CD4-positive, alpha-beta T cell treated with Interleukin-4 for 1 hour (primary cell): ENCODE measurements around the gene TGIF1.
"Not testable (repeated sequence)": the region's sequence is repeated elsewhere in the genome, so short reads cannot be mapped to it uniquely, and the experiment has no call there.

Source experiments
- DNase-seq, 2 donors: peaks; one replicate each; pipeline ENCODE4 v3.0.0-alpha.2; 2020 to 2022

TGIF1 gene

GRCh38 chr18:3457261-3457724 lies 7.3 kb downstream of the TGIF1 start:
- DNase-seq, result no peak

- DNase-seq, result peak; percentile 28 to 65
Observed at GRCh38 chr18:3458378-3458777, 8.4 kb downstream of the TGIF1 start.

DNA sequence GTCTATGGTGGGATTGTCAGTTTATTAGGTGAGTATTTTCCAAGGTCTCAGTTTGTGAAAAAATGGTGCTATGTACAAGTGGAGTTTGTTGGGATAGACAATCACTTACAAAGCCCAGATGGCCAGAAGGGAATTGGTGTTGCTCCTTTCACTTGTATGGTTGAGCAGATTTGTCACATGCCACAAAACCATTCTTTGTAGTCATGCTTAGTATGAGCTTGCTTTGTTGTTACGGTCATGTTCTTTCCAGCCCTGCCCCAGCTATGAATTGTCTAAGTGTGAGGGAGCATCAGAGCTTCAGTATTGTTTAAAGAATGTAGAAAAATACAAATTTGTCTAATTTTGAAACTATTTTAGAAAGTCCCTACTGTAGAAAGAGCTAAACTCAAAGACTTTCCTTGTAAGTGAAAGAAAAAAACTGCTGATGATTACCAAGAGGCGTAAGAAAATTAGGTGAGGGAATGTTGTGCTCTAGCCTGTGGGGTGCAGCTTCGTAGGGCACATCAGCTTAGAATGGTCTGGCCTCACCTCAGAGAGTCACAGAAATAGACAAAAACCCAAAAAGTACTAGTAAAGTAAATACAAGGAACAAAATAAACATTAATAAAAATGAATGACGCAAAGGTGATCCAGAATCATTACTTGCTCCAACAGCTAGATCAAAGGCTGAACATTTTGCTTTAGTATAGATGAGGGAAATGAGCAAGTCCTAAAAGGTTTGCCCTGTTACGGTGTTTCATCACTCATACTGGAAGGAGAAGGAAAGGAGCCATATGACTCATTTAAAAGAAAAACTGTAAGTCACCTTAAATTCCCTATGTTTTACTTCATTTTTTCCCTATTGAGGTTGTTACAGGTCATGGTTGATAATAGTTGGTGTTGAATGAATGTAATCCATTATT lies 9.2 kb downstream of the TGIF1 start:
- peak in 1 of 2 donors; percentile 38 for DNase-seq

DNA sequence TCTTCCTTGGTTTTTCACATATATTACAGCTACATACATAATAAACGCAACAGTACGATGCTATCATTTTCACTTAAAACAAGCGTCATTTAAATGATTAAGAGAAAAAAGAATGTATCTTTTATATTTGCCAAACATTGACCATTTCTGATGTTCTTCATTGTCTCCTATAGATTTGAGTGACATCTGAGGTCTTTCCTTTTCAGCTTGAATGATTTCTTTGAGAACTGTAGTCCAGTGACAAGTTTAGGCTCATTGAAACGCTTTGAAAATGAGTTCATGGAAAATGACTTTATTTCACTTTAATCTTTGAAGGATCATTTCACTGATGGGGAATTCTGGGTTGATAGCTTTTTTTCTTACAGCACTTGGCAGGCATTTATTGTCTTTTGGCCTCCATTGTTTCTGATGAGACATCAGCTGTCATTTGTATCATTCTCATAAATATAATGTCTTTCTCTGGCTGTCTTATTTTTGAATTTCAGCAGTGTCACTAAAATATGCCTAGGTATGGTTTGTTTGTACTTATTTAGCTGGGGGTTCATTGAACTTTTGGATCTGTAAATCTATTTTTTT lies 10.9 kb downstream of the TGIF1 start:
- DNase-seq, result no peak

DNA sequence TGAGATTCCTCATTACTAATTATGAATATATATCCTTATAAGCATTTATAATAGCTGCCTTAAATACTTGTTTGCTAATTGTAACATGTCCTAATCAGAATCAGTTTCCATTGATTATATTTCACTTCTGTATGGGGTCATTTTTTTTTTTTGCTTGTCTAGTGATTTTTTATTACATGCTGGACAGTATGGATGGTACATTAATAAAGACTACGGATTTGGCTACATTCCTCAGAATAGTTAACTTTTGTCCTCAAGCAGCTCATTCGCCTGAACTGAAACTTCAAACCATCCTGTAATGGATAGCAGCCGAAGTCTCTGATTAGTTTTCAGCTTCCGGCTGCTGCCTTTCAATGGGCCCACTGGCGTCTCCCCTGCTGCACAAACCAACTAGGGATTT lies 11.7 kb downstream of the TGIF1 start:
- no peak for DNase-seq

- DNase-seq, result no peak
Observed at GRCh38 chr18:3463051-3463450, 13.1 kb downstream of the TGIF1 start.

DNA sequence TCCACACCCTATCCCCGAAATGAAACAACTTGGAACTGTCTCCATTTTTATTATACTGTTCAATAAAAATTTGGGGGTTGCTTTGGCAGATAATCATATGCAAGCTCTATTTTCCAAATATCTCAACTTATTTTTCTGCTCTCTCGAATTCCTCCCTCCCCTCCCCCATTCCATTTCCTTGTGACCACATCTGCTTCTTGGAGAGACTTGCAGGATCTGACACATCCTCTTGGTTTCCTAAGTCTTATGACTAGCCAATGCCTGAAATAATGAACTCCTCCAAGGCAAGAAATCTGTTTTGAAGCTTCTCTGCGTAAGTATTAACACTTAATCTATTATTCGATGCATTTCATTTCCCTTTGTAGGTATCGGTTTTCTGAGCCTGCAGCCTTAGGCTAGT lies 16.1 kb downstream of the TGIF1 start:
- DNase-seq, result no peak

GRCh38 chr18:3466872-3467271 lies 16.9 kb downstream of the TGIF1 start:
- DNase-seq, result peak in 1 of 2 donors; percentile 23

DNA sequence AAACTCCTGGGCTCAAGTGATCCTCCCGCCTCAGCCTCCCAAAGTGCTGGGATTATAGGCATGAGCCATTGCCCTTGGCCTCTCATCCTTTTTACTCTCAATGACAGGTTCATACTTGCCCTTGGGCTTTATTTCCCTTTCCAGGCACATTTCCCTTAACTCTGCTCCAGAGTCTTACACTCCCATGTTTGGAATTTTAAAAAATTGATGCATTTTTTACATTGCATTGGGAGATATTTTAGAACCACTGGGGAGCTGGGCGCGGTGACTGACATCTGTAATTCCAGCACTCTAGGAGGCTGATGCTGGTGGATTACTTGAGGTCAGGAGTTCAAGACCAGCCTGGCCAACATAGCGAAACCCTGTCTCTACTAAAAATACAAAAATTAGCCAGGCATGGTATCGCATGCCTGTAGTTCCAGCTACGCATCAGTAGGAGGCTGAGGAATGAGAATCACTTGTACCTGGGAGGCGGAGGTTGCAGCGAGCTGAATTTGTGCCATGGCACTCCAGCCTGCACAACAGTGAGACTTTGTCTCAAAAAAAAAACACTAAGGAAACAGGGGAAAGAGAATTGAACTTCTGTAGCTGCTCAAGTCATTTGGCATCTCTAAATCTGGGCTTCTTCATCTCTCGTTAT lies 18.2 kb downstream of the TGIF1 start:
- no peak for DNase-seq

DNA sequence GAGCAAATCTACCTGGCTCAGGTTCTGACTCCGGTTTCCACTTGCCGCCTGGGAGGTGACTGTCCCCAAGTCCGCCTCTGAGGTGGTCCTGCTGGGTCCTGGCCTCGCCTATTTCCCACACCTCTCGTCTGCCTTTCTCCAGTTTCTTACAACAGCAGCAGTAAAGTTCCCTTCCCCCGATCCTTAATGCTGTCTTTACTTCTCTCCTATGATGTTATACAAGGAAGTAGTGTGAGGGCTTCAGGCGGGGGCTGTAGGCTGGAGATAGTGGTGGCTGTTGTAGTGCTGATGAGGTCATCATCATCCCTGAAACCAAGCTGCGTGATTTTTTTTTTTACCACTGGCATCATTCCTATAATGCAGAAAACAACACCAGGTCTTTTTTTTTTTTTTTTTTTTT lies 18.9 kb downstream of the TGIF1 start:
- DNase-seq, result no peak

DNA sequence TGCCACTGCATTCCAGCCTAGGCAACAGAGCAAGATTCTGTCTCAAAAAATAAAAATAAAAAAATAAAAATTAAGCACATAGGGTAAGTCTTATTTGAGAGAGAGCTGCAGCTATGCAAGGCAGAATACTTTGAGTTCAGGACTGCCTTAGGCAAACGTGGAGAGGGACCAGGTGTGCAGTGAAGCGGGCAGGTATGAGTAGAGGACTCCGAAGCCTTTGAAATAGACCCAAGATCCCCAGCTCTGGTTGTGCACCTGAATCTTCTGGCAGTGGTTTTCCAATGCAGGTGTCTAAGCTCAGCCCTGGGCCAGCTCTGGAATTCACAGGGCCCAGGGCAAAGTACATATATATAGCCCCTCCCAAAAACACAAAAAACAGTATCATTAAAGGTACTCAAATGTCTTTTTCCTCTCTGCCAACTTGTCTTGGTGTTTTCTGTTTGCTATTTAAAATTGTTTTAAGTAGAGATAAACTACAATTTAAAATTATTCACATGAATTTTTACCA lies 21.2 kb downstream of the TGIF1 start:
- no peak for DNase-seq

DNA sequence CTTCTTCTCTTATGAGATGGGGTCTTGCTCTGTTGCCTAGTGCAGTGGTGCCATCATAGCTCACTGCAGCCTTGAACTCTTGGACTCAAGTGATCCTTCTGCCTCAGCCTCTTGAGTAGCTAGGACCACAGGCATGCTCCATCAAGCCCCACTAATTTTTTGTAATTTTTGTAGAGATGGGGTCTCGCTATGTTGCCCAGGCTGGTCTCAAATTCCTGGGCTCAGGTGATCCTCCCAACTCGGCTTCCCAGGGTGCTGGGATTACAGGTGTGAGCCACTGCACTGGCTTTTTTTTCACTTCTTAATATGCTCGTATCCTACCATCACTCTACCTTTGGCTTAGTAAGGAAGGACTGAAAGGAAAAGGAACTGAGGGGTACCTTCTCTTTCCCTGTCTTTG lies 22.1 kb downstream of the TGIF1 start:
- DNase-seq, result not testable (repeated sequence)

GRCh38 chr18:3472681-3473544 lies 22.9 kb downstream of the TGIF1 start:
- no peak for DNase-seq

DNA sequence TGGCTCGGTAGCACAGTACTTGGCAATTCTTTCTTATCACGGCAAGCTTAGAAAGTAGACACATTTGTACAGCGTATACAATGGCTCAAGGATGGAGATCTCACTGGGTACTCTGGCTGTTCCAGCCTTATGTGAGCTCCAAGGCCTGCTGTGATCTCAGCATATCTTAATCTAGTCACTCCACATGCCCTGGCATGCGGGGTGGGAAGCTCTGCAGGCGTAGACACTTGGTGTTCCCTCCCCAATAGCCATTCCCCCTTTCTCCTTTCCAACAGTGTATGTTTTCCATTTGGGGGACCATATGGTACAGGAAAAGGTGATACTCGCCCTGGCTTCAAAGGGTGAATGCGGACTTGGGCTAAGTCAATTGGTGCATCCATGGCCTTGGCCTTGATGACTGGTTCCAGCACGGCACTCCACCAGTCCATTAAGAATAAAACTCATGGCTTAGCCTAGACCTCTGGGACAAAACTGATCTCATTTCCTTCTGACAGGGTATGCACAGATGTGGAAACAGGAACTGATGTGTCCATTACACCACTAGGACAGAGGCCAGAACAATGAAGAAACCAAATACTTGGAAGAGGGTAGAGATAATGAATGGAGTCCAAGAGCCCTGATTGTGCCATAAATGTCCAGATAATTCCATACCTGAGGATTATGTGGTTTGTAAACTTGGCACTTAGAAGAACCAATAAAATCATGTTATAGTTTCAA lies 28.4 kb downstream of the TGIF1 start:
- DNase-seq, result no peak

- no peak for DNase-seq
Observed at GRCh38 chr18:3479978-3480509, 30.1 kb downstream of the TGIF1 start.

GRCh38 chr18:3480827-3481573 lies 31.0 kb downstream of the TGIF1 start:
- no peak for DNase-seq

DNA sequence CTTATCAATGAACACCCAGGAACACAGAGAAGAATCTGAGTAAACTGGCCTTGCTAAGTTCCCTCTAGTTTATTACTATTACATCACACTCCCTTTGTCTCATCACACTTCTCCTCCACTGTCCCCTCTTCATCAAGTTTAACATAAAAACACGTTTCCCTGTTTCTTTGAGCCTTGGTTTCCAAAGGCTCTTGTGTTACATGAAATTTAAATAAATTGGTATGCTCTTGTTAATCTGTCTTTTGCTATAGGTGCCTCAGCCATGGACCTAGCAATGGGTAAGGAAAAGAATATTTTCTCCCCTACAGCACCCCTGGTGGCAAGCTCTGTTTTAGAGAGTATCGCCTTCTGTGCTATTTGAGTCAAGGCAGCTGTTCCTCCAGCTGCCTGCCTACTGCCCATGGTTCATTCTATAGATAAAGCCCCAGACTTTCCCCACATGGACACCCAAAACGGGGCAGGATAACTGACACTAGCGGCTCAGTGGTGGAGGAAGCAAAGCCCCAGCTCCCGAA lies 31.8 kb downstream of the TGIF1 start:
- peak in 1 of 2 donors; percentile 38 for DNase-seq

GRCh38 chr18:3482258-3482657 lies 32.3 kb downstream of the TGIF1 start:
- DNase-seq, result no peak

DNA sequence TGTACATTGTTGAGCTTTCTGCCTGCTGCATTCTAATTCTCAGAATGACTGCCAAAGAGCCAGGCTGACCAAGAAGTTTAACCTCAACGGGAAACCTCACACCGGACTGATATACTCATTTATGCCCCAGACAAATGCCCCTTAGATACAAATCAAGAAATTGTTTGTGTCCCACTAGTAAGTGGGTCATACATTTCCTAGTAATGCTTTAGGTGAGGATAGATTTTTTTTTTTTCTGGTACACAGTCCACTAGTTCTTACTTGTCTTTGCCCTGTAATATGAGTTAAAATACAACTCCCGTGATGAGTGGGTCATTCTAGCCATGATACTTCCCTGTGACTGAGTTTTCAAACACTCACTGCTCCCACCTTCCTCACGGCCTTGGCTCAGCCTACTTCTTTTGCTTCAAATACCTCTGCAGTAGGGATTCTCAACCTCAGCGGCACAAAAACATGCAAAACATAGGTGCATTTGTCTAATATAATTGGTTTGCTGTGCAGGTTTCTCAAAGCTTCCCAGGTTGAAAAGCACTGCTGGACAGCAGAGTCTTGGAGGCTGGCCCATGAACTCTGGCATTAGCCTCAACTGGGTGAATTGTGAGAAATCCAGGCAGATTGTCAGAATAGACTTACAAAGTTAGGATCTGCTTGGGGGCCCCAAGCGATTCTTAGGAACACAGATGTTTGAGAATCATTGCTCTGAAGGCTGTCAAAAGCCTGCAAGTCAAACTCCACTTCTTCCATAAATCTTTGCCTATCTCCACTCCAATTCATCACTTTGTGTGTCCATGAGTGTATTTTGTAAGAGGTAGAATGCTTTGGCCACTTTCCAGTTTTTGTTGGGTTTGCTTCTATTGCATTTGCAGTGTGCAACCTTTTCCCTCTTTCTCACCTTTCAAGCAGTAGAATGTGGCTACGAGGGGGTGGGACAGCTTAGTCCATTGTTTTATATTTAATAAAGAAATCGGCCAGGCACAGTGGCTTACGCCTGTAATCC lies 35.5 kb downstream of the TGIF1 start:
- no peak for DNase-seq
